Endothelial cell of umbilical vein (primary cell): ENCODE measurements around the gene ABI2. TPM values are rescaled to one million over a fixed set of nuclear protein-coding genes. Genes with fewer than 3 reads are reported as not detected.
A peak's percentile ranks its signal among the peaks of the same experiment; 100 is the strongest.

Source experiments
- Bru-seq: library from RNA; stranded (reverse); fragments of 400-500 nt; gene quantifications from one replicate; lab custom pipeline; 2021; lab: Mats Ljungman, UMichigan
- BruChase-seq, 2 experiments: library from RNA; stranded (reverse); fragments of 400-500 nt; gene quantifications; one replicate each; lab custom pipeline; 2021; lab: Mats Ljungman, UMichigan
- BruUV-seq: library from RNA; stranded (reverse); fragments of 400-500 nt; replicated peaks from 2 replicates; lab custom pipeline; 2021; lab: Mats Ljungman, UMichigan
- CTCF ChIA-PET: fragments of 300-600, 350-600 bp; sonication (Branson Sonifier 250); formaldehyde crosslinking; loops from one replicate; lab custom pipeline; 2021; ENCODE audit warnings: antibody characterized with exemption, inconsistent platforms; lab: Charles Lee
- POLR2A ChIA-PET: fragments of 300-600, 350-600 bp; sonication (Branson Sonifier 250); formaldehyde crosslinking; loops from one replicate; lab custom pipeline; 2021; ENCODE audit warnings: antibody characterized with exemption, inconsistent platforms; lab: Charles Lee
- DNase-seq: peaks from one replicate; pipeline ENCODE4 v3.0.0-alpha.2; 2011; ENCODE audit warnings: low read depth, low spot score
- FAIRE-seq: peaks from 2 replicates; lab custom pipeline; 2011; peaks lifted over from hg19 to GRCh38; lab: Jason Lieb, UNC
- H2AFZ ChIP-seq: 2 replicates; pipeline ENCODE4 v1.6.0; 2012; ENCODE audit warnings: low read depth, low read length, control low read depth, inconsistent platforms
- H3K27ac ChIP-seq: 2 replicates; pipeline ENCODE4 v1.5.1; 2011; ENCODE audit warnings: low read depth, mild to moderate bottlenecking, control low read depth, low read length, moderate library complexity; ENCODE audit not compliant: insufficient read depth
- H3K27me3 ChIP-seq, 2 experiments: 2 replicates each; pipeline versions ENCODE4 v1.6.0 to v1.6.1; 2011; ENCODE audit warnings: low read length in 2 of 2, mixed read lengths in 1 of 2; ENCODE audit not compliant: control insufficient read depth in 2 of 2, insufficient read depth in 2 of 2
- H3K36me3 ChIP-seq, 2 experiments: 2 replicates in 1 of 2; 3 replicates in 1 of 2; pipeline ENCODE4 v1.5.1; 2011; ENCODE audit warnings: low read length in 2 of 2, mild to moderate bottlenecking in 1 of 2, moderate library complexity in 1 of 2; ENCODE audit not compliant: control insufficient read depth in 2 of 2, insufficient read depth in 2 of 2; ENCODE audit errors: extremely low read depth in 1 of 2
- H3K4me1 ChIP-seq: 3 replicates; pipeline ENCODE4 v1.5.1; 2011; ENCODE audit warnings: mild to moderate bottlenecking, low read length; ENCODE audit not compliant: control insufficient read depth, insufficient read depth; ENCODE audit errors: extremely low read depth
- H3K4me2 ChIP-seq: 2 replicates; pipeline ENCODE4 v1.6.1; 2011; ENCODE audit warnings: low read length, control low read depth, mixed read lengths; ENCODE audit not compliant: insufficient read depth
- H3K4me3 ChIP-seq, 3 experiments: fragments of 200-600 bp in 1 of 3; sonication (generic), shearing (Covaris generic) in 1 of 3; replicated peaks in 1 of 3; 2 replicates each; pipeline ENCODE4 v1.5.1; 2011 to 2016; ENCODE audit warnings: control low read depth in 3 of 3, low read length in 3 of 3, mild to moderate bottlenecking in 2 of 3, inconsistent platforms in 1 of 3, low read depth in 1 of 3, moderate library complexity in 1 of 3; ENCODE audit not compliant: insufficient read depth in 1 of 3
- H3K79me2 ChIP-seq: 2 replicates; pipeline ENCODE4 v1.6.0; 2012; ENCODE audit warnings: low read length, inconsistent platforms; ENCODE audit not compliant: control insufficient read depth, insufficient read depth
- H3K9ac ChIP-seq: replicated peaks from 2 replicates; pipeline ENCODE3; 2011; ENCODE audit warnings: low read length, control low read depth; ENCODE audit not compliant: insufficient read depth; ENCODE audit errors: extremely low read depth
- H3K9me1 ChIP-seq: replicated peaks from 3 replicates; pipeline ENCODE4 v1.6.0; 2011; ENCODE audit warnings: mild to moderate bottlenecking, low read length; ENCODE audit not compliant: control insufficient read depth, insufficient read depth; ENCODE audit errors: extremely low read depth
- H3K9me3 ChIP-seq: replicated peaks from 2 replicates; pipeline ENCODE4 v1.5.1; 2012; ENCODE audit warnings: low read length, inconsistent platforms; ENCODE audit not compliant: control insufficient read depth, insufficient read depth
- H4K20me1 ChIP-seq: replicated peaks from 2 replicates; pipeline ENCODE3; 2011; ENCODE audit warnings: mild to moderate bottlenecking, low read length; ENCODE audit not compliant: control insufficient read depth, insufficient read depth; ENCODE audit errors: extremely low read depth
- CTCF ChIP-seq, 2 donors: IDR thresholded peaks; 1 replicate in 1 of 2; 2 replicates in 1 of 2; pipeline ENCODE4 v1.5.1; 2011; ENCODE audit warnings: low read length in 2 of 2, mild to moderate bottlenecking in 2 of 2, moderate library complexity in 2 of 2, control low read depth in 1 of 2, inconsistent platforms in 1 of 2, low read depth in 1 of 2; ENCODE audit not compliant: insufficient read depth in 1 of 2; ENCODE audit errors: extremely low read depth in 1 of 2
- EZH2 ChIP-seq: IDR thresholded peaks from 2 replicates; pipeline ENCODE4 v1.6.1; 2012; ENCODE audit warnings: borderline replicate concordance, low read depth, mild to moderate bottlenecking, moderate library complexity, low read length, inconsistent platforms; ENCODE audit not compliant: severe bottlenecking
- FOS ChIP-seq: IDR thresholded peaks from 2 replicates; pipeline ENCODE4 v1.6.1; 2011; ENCODE audit warnings: mild to moderate bottlenecking, low read length, moderate library complexity, borderline replicate concordance; ENCODE audit not compliant: insufficient read depth
- GATA2 ChIP-seq: IDR thresholded peaks from 2 replicates; pipeline ENCODE4 v1.7.0; 2011; ENCODE audit warnings: low read depth, mild to moderate bottlenecking, moderate library complexity, mixed read lengths, low read length; ENCODE audit not compliant: insufficient read length, insufficient read depth
- JUN ChIP-seq: IDR thresholded peaks from 2 replicates; pipeline ENCODE4 v1.6.1; 2011; ENCODE audit warnings: borderline replicate concordance, low read depth; ENCODE audit not compliant: insufficient read length, insufficient read depth
- MAX ChIP-seq: IDR thresholded peaks from 2 replicates; pipeline ENCODE4 v1.6.1; 2011; ENCODE audit not compliant: insufficient read depth, insufficient read length
- MYC ChIP-seq: IDR thresholded peaks from one replicate; pipeline ENCODE4 v1.6.1; 2011; ENCODE audit warnings: mild to moderate bottlenecking, low read depth, low read length
- POLR2A ChIP-seq: IDR thresholded peaks from 2 replicates; pipeline ENCODE4 v1.6.1; 2012; ENCODE audit warnings: low read depth, mild to moderate bottlenecking, control low read depth, low read length
- POLR2AphosphoS5 ChIP-seq: IDR thresholded peaks from 2 replicates; pipeline ENCODE4 v1.6.1; 2012; ENCODE audit warnings: low read depth, mild to moderate bottlenecking, control low read depth, low read length, moderate library complexity; ENCODE audit not compliant: insufficient read depth
- dilution Hi-C: fragments of 300-500 bp; cut with MboI; formaldehyde crosslinking; loops from one replicate; pipeline ENCODE4 v1.15.0; 2019; ENCODE audit warnings: low sequenced_read_pairs; ENCODE audit not compliant: extremely low pct_ligation_motif_present
- intact Hi-C: fragments of 100-400 bp; cut with micrococcal nuclease; formaldehyde crosslinking; loops from one replicate; pipeline ENCODE4 v1.10.0; 2022
- long read RNA-seq: library from polyadenylated mRNA; stranded (forward); transcript quantifications from one replicate; pipeline ENCODE4 v2.0.0, GENCODE V29; 2021
- polyA minus RNA-seq, 3 experiments: library from RNA; depleted of rRNA, polyadenylated mRNA; stranded (reverse); fragments of >200 nt; gene quantifications; 1 replicate in 1 of 3; 2 replicates in 2 of 3; pipeline ENCODE4 v1.2.3, GENCODE V29; 2011
- polyA plus RNA-seq, 4 experiments: library from polyadenylated mRNA; depleted of rRNA in 3 of 4; stranded (reverse) in 3 of 4; unstranded in 1 of 4; fragments of >200 nt; gene quantifications; 2 replicates each; pipeline versions ENCODE4 v1.2.1 to v1.2.3, GENCODE V29; 2011 to 2012; ENCODE audit warnings: missing spikeins in 1 of 4
- total RNA-seq: library from RNA; stranded (reverse); gene quantifications from 2 replicates; pipeline ENCODE4 v1.2.3, GENCODE V29; 2021

The ABI2 gene
- total RNA-seq (61.0 and 74.4 TPM in 2 replicates), polyA plus RNA-seq (30.9 and 35.7 TPM in 2 replicates), polyA minus RNA-seq (46.0 and 53.9 TPM in 2 replicates), Bru-seq, nascent RNA (percentile 85 among the genes with signal in this experiment), BruChase-seq, experiment 1, labeled RNA remaining after a 6-hour chase (percentile 80 among the genes with signal in this experiment), BruChase-seq, experiment 2, labeled RNA remaining after a 2-hour chase (percentile 86 among the genes with signal in this experiment)
- 44.2 and 48.8 TPM in 2 replicates for polyA plus RNA-seq (2011; cell fraction: cytosol; rRNA removed)
- polyA plus RNA-seq (2011; cell fraction: nucleus; rRNA removed), result 67.1 and 72.0 TPM in 2 replicates
- 63.0 and 68.9 TPM in 2 replicates for polyA plus RNA-seq (2012)
- 11.4 TPM for polyA minus RNA-seq (2011; cell fraction: cytosol; rRNA and poly(A)+ RNA removed)
- polyA minus RNA-seq (2011; cell fraction: nucleus; rRNA and poly(A)+ RNA removed), result 37.0 and 43.2 TPM in 2 replicates
- long read RNA-seq, full-length matches to known transcripts, result 20 of 103 reads
- long read RNA-seq, partial matches to known transcripts, result 5 of 103 reads
- long read RNA-seq, other reads (novel, unspliced or antisense), result 78 of 103 reads

GRCh38 chr2:203327901-203328759, at the start of gene ABI2:
TSS of gene ABI2 (plus strand) at chr2:203328394. CDS start at chr2:203328515, 121 bp downstream.
- Histone ChIP-seq H3K79me2 (peaks cover 45% of the 10 kb centered on the region), H3K9ac (peak within 1 kb of the TSS; percentile 97), H3K36me3 (no peaks in the 10 kb centered on the region), H3K4me3 (peak within 1 kb of the TSS; percentile 97 to 100 (median 99)), H3K9me1 (no peaks in the 10 kb centered on the region), H3K9me3 (no peaks in the 10 kb centered on the region), H4K20me1 (no peaks in the 10 kb centered on the region), H3K4me2 (peak within 1 kb of the TSS; percentile 98), H3K27ac (peak within 1 kb of the TSS; percentile 79), H2AFZ (peak within 1 kb of the TSS; percentile 91), H3K4me1 (peaks cover 19% of the 10 kb centered on the region), H3K27me3 (no peaks in the 10 kb centered on the region)
- BruUV-seq, result no TSS peak
- intact Hi-C loops (loop anchor here (1.0 to 10.0 kb wide), 8 partner anchors 13 to 484 kb away; partner anchors contain the start of genes CARF, CYP20A1 and WDR12), dilution Hi-C loops (no loop called here)
- FAIRE-seq (no peak), DNase-seq (peak; percentile 81)
- POLR2A ChIA-PET, result no interaction called here
- CTCF ChIA-PET, result interaction anchor here (0.8 kb wide), 2 partner anchors 47 to 487 kb away, joined by 3 read pairs; no protein-coding TSS in a partner anchor
- TF ChIP-seq JUN (no peak), EZH2 (no peak), POLR2A (peak; percentile 81), GATA2 (no peak), MYC (no peak), FOS (no peak), CTCF (IDR thresholded peaks at IDR 0.05; ENCODE audit: extremely low read depth in 1 of 2, insufficient read depth in 1 of 2, low read depth in 1 of 2, low read length in 2 of 2) (no peak), MAX (no peak), POLR2AphosphoS5 (peak; percentile 91)
